ENCODE results near the gene ASTL. TPM values are rescaled to one million over a fixed set of nuclear protein-coding genes. Genes with fewer than 3 reads are reported as not detected.

The ASTL gene
- total RNA-seq, 2 experiments from 2014 or later: 0.49 TPM; not detected in 1

- DNase-seq (ENCODE audit: low spot score): no peak
- no peak overlapping the region for H3K27ac ChIP-seq (ENCODE audit: low read depth, low read length, poor library complexity, severe bottlenecking)
- no peaks in the 10 kb centered on the region for H3K9me3 ChIP-seq (ENCODE audit: low read length)
- TF ChIP-seq CTCF (conservative IDR thresholded peaks at IDR 0.05; ENCODE audit: low read length) (no peak), EZH2phosphoT487 (IDR thresholded peaks at IDR 0.05; ENCODE audit: borderline replicate concordance, low read depth, low read length) (no peak)
- H4K20me1 ChIP-seq (ENCODE audit: insufficient read depth, low read length): no peaks in the 10 kb centered on the region
- no peak overlapping the region for H2AFZ ChIP-seq (ENCODE audit: low read length)
- peaks cover 12% of the 10 kb centered on the region for H3K4me1 ChIP-seq (ENCODE audit: insufficient read depth, low read length, poor library complexity, severe bottlenecking)
- H3K4me2 ChIP-seq (ENCODE audit: low read length): no peak overlapping the region
- H3K36me3 ChIP-seq (ENCODE audit: insufficient read depth, low read length): no peaks in the 10 kb centered on the region
- no peaks in the 10 kb centered on the region for H3K9me2 ChIP-seq (ENCODE audit: insufficient read depth, low read length)
- ChIA-PET POLR2A (no interaction called here), CTCF (ENCODE audit: unreplicated experiment) (no interaction called here)
- intact Hi-C loops (cut with micrococcal nuclease; ENCODE audit: unreplicated experiment): no loop called here
- no peak overlapping the region for H3K4me3 ChIP-seq (ENCODE audit: low read depth, low read length, poor library complexity, severe bottlenecking)
- BruUV-seq (replicated peaks): no TSS peak
- no peaks in the 10 kb centered on the region for H3K79me2 ChIP-seq (ENCODE audit: insufficient read depth, low read depth, low read length)
These were observed 14.4 kb downstream of the ASTL start for GRCh38 chr2:96123936-96124335.

- H4K20me1 ChIP-seq (ENCODE audit: insufficient read depth, low read length): no peaks in the 10 kb centered on the region
- ChIA-PET CTCF (ENCODE audit: unreplicated experiment) (no interaction called here), POLR2A (no interaction called here)
- H3K27ac ChIP-seq (ENCODE audit: low read depth, low read length, poor library complexity, severe bottlenecking): no peak overlapping the region
- no peak overlapping the region for H3K4me3 ChIP-seq (ENCODE audit: low read depth, low read length, poor library complexity, severe bottlenecking)
- DNase-seq (ENCODE audit: low spot score): no peak
- intact Hi-C loops (cut with micrococcal nuclease; ENCODE audit: unreplicated experiment): no loop called here
- no peak overlapping the region for H3K4me2 ChIP-seq (ENCODE audit: low read length)
- peaks cover 12% of the 10 kb centered on the region for H3K4me1 ChIP-seq (ENCODE audit: insufficient read depth, low read length, poor library complexity, severe bottlenecking)
- TF ChIP-seq CTCF (conservative IDR thresholded peaks at IDR 0.05; ENCODE audit: low read length): no peak
- TF ChIP-seq EZH2phosphoT487 (IDR thresholded peaks at IDR 0.05; ENCODE audit: borderline replicate concordance, low read depth, low read length): no peak
- no peaks in the 10 kb centered on the region for H3K79me2 ChIP-seq (ENCODE audit: insufficient read depth, low read depth, low read length)
- H3K9me2 ChIP-seq (ENCODE audit: insufficient read depth, low read length): no peaks in the 10 kb centered on the region
- no peaks in the 10 kb centered on the region for H3K36me3 ChIP-seq (ENCODE audit: insufficient read depth, low read length)
- H3K9me3 ChIP-seq (ENCODE audit: low read length): no peaks in the 10 kb centered on the region
- no TSS peak for BruUV-seq (replicated peaks)
- H2AFZ ChIP-seq (ENCODE audit: low read length): no peak overlapping the region
These were observed 15.0 kb downstream of the ASTL start for GRCh38 chr2:96123290-96123689.

- Histone ChIP-seq H2AFZ (ENCODE audit: low read length) (no peak overlapping the region), H3K27ac (ENCODE audit: low read depth, low read length, poor library complexity, severe bottlenecking) (no peak overlapping the region), H3K4me2 (ENCODE audit: low read length) (no peak overlapping the region), H4K20me1 (ENCODE audit: insufficient read depth, low read length) (no peaks in the 10 kb centered on the region), H3K9me3 (ENCODE audit: low read length) (no peaks in the 10 kb centered on the region), H3K4me1 (ENCODE audit: insufficient read depth, low read length, poor library complexity, severe bottlenecking) (peaks cover 15% of the 10 kb centered on the region), H3K36me3 (ENCODE audit: insufficient read depth, low read length) (no peaks in the 10 kb centered on the region), H3K9me2 (ENCODE audit: insufficient read depth, low read length) (no peaks in the 10 kb centered on the region), H3K4me3 (ENCODE audit: low read depth, low read length, poor library complexity, severe bottlenecking) (no peak overlapping the region), H3K79me2 (ENCODE audit: insufficient read depth, low read depth, low read length) (no peaks in the 10 kb centered on the region)
- ChIA-PET CTCF (ENCODE audit: unreplicated experiment) (no interaction called here), POLR2A (no interaction called here)
- no TSS peak for BruUV-seq (replicated peaks)
- no peak for DNase-seq (ENCODE audit: low spot score)
- intact Hi-C loops (cut with micrococcal nuclease; ENCODE audit: unreplicated experiment): no loop called here
- TF ChIP-seq EZH2phosphoT487 (IDR thresholded peaks at IDR 0.05; ENCODE audit: borderline replicate concordance, low read depth, low read length) (no peak), CTCF (conservative IDR thresholded peaks at IDR 0.05; ENCODE audit: low read length) (no peak)
These were observed 15.9 kb downstream of the ASTL start for GRCh38 chr2:96122391-96122790.
